Fibroblast of lung (primary cell): ENCODE measurements around the gene CFHR5. TPM values are rescaled to one million over a fixed set of nuclear protein-coding genes. Genes with fewer than 3 reads are reported as not detected.
"Not testable (repeated sequence)": the region's sequence is repeated elsewhere in the genome, so short reads cannot be mapped to it uniquely, and the experiment has no call there.

ENCODE experiments used
- DNase-seq, 2 donors: peaks; one replicate each; pipeline versions ENCODE4 v3.0.0 to v3.0.0-alpha.2; 2010; ENCODE audit warnings: low read depth in 2 of 2
- H2AFZ ChIP-seq: 2 replicates; pipeline ENCODE4 v1.5.1; 2012; ENCODE audit warnings: low read length, control low read depth, inconsistent platforms
- H3K27ac ChIP-seq: 2 replicates; pipeline ENCODE4 v1.5.1; 2011; ENCODE audit warnings: low read length, control low read depth; ENCODE audit not compliant: insufficient read depth
- H3K27me3 ChIP-seq: 2 replicates; pipeline ENCODE4 v1.5.1; 2011; ENCODE audit warnings: mild to moderate bottlenecking, low read length; ENCODE audit not compliant: control insufficient read depth, insufficient read depth
- H3K36me3 ChIP-seq: 2 replicates; pipeline ENCODE4 v1.5.1; 2011; ENCODE audit warnings: low read length; ENCODE audit not compliant: control insufficient read depth, insufficient read depth
- H3K4me1 ChIP-seq: 2 replicates; pipeline ENCODE4 v1.5.1; 2011; ENCODE audit warnings: low read length; ENCODE audit not compliant: control insufficient read depth, insufficient read depth; ENCODE audit errors: extremely low read depth
- H3K4me2 ChIP-seq: 2 replicates; pipeline ENCODE4 v1.5.1; 2011; ENCODE audit warnings: low read length, control low read depth; ENCODE audit not compliant: insufficient read depth; ENCODE audit errors: extremely low read depth
- H3K4me3 ChIP-seq, 4 experiments: fragments of 200-600 bp in 1 of 4; sonication (generic) in 1 of 4; replicated peaks in 1 of 4; 2 replicates each; pipeline ENCODE4 v1.5.1; 2011 to 2016; ENCODE audit warnings: low read length in 4 of 4, low read depth in 3 of 4, mild to moderate bottlenecking in 3 of 4, control low read depth in 2 of 4, inconsistent platforms in 1 of 4, mixed read lengths in 1 of 4; ENCODE audit not compliant: insufficient read depth in 1 of 4; ENCODE audit errors: control extremely low read depth in 1 of 4
- H3K79me2 ChIP-seq: 2 replicates; pipeline ENCODE4 v1.5.1; 2012; ENCODE audit warnings: mild to moderate bottlenecking, low read length, inconsistent platforms; ENCODE audit not compliant: control insufficient read depth, insufficient read depth
- H3K9ac ChIP-seq: 2 replicates; pipeline ENCODE4 v1.5.1; 2011; ENCODE audit warnings: mild to moderate bottlenecking, low read length, control low read depth; ENCODE audit not compliant: insufficient read depth
- H3K9me3 ChIP-seq: 2 replicates; pipeline ENCODE4 v1.5.1; 2012; ENCODE audit warnings: low read depth, low read length; ENCODE audit not compliant: control insufficient read depth, insufficient read depth
- H4K20me1 ChIP-seq: 2 replicates; pipeline ENCODE4 v1.5.1; 2011; ENCODE audit warnings: low read length; ENCODE audit not compliant: control insufficient read depth, insufficient read depth; ENCODE audit errors: extremely low read depth
- CTCF ChIP-seq, 2 donors: IDR thresholded peaks in 1 of 2; conservative IDR thresholded peaks in 1 of 2; 1 replicate in 1 of 2; 2 replicates in 1 of 2; pipeline ENCODE4 v1.5.1; 2011 to 2012; ENCODE audit warnings: low read length in 2 of 2, control low read depth in 1 of 2, inconsistent platforms in 1 of 2, low read depth in 1 of 2, mild to moderate bottlenecking in 1 of 2
- EZH2 ChIP-seq: IDR thresholded peaks from 2 replicates; pipeline ENCODE4 v1.5.1; 2012; ENCODE audit warnings: low read length, control low read depth, mild to moderate bottlenecking; ENCODE audit errors: missing control alignments
- polyA plus RNA-seq, 2 donors: library from polyadenylated mRNA; depleted of rRNA in 1 of 2; stranded (reverse) in 1 of 2; unstranded in 1 of 2; fragments of >200 nt; gene quantifications; 2 replicates each; pipeline ENCODE4 v1.2.1, GENCODE V29; 2011 to 2012; ENCODE audit warnings: missing spikeins in 1 of 2
- total RNA-seq: library from RNA; depleted of rRNA; stranded (reverse); fragments of >200 nt; gene quantifications from 2 replicates; pipeline ENCODE4 v1.2.1, GENCODE V29; 2014

Gene CFHR5
- total and polyA plus RNA-seq, 2 donors (not counting 1 experiment from before 2014, with no cell fraction given): not detected

GRCh38 chr1:196980859-196981258 is 3.5 kb downstream of the CFHR5 start:
- DNase-seq: no peak
- H3K9ac ChIP-seq: no peak overlapping the region
- H3K9me3 ChIP-seq: no peaks in the 10 kb centered on the region
- no peak overlapping the region for H2AFZ ChIP-seq
- TF ChIP-seq CTCF (conservative IDR thresholded peaks at IDR 0.05 in 1 of 2, IDR thresholded peaks at IDR 0.05 in 1 of 2; ENCODE audit: low read depth in 1 of 2, low read length in 2 of 2) (no peak), EZH2 (no peak)
- no peaks in the 10 kb centered on the region for H4K20me1 ChIP-seq
- no peak overlapping the region for H3K4me2 ChIP-seq
- H3K4me3 ChIP-seq: no peak overlapping the region
- no peaks in the 10 kb centered on the region for H3K27me3 ChIP-seq
- H3K4me1 ChIP-seq: no peaks in the 10 kb centered on the region
- H3K79me2 ChIP-seq: no peaks in the 10 kb centered on the region
- no peaks in the 10 kb centered on the region for H3K36me3 ChIP-seq
- no peak overlapping the region for H3K27ac ChIP-seq

GRCh38 chr1:196982247-196982646 is 4.9 kb downstream of the CFHR5 start:
- not testable (repeated sequence) for H3K4me1 ChIP-seq, H3K79me2 ChIP-seq, H3K9me3 ChIP-seq, H3K27ac ChIP-seq, H2AFZ ChIP-seq, H3K4me3 ChIP-seq, H3K27me3 ChIP-seq, H3K36me3 ChIP-seq, H3K4me2 ChIP-seq, H3K9ac ChIP-seq, H4K20me1 ChIP-seq, DNase-seq

- not testable (repeated sequence) for H3K4me3 ChIP-seq
- H2AFZ ChIP-seq: peak overlapping the region; percentile 49
Observed at GRCh38 chr1:196991919-196992651, 14.7 kb downstream of the CFHR5 start.

GRCh38 chr1:196993916-196994315 is 16.6 kb downstream of the CFHR5 start:
- H3K27me3 ChIP-seq: no peaks in the 10 kb centered on the region
- no peaks in the 10 kb centered on the region for H3K9me3 ChIP-seq
- H3K4me3 ChIP-seq: no peak overlapping the region
- DNase-seq: no peak
- no peak overlapping the region for H3K4me2 ChIP-seq
- H3K79me2 ChIP-seq: no peaks in the 10 kb centered on the region
- no peak overlapping the region for H3K27ac ChIP-seq
- H2AFZ ChIP-seq: no peak overlapping the region
- TF ChIP-seq CTCF (conservative IDR thresholded peaks at IDR 0.05 in 1 of 2, IDR thresholded peaks at IDR 0.05 in 1 of 2; ENCODE audit: low read depth in 1 of 2, low read length in 2 of 2): no peak
- no peaks in the 10 kb centered on the region for H3K4me1 ChIP-seq
- no peaks in the 10 kb centered on the region for H4K20me1 ChIP-seq
- no peak overlapping the region for H3K9ac ChIP-seq
- no peaks in the 10 kb centered on the region for H3K36me3 ChIP-seq

More at GRCh38 chr1:196991919-196992651, 14.7 kb downstream of the CFHR5 start:
- not testable (repeated sequence) for H3K9ac ChIP-seq, H3K79me2 ChIP-seq, H3K4me1 ChIP-seq, H3K27ac ChIP-seq, H3K9me3 ChIP-seq, H3K27me3 ChIP-seq, H3K4me2 ChIP-seq, H3K36me3 ChIP-seq, H4K20me1 ChIP-seq
- DNase-seq: peak in 1 of 2 donors; percentile 14
